Daoy (cell line): ENCODE data around the gene YBX1. TPM values are rescaled to one million over a fixed set of nuclear protein-coding genes. Genes with fewer than 3 reads are reported as not detected.
"Not testable (repeated sequence)": the region's sequence is repeated elsewhere in the genome, so short reads cannot be mapped to it uniquely, and the experiment has no call there.

Experiments
- DNase-seq: peaks from one replicate; pipeline ENCODE4 v3.0.0-alpha.2; 2015; ENCODE audit warnings: low read depth
- total RNA-seq: library from RNA; depleted of rRNA; stranded (reverse); fragments of >200 nt; shearing (Covaris generic); gene quantifications from 2 replicates; pipeline ENCODE4 v1.2.3, GENCODE V29; 2014

The YBX1 gene
- total RNA-seq, 1 experiment from 2014 or later, result 951 TPM

DNA sequence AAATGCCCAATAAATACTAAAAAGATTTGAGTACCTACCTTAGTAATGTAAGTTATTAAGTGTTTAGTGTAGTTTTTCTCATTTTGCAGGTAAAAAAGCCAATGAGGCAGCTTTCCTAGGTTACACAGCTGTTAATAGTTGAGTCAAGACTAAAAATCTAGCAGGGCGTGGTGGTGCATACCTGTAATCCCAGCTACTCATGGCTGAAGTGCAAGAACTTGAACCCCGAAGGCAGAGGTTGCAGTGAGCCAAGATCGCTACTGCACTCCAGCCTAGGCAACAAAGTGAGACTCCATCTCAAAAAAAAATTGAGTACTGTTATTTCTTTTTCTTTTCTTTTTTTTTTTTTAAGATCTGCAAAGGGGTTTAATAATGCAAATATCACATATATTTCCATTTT is 7.7 kb downstream of the YBX1 start:
- DNase-seq, result no peak

DNA sequence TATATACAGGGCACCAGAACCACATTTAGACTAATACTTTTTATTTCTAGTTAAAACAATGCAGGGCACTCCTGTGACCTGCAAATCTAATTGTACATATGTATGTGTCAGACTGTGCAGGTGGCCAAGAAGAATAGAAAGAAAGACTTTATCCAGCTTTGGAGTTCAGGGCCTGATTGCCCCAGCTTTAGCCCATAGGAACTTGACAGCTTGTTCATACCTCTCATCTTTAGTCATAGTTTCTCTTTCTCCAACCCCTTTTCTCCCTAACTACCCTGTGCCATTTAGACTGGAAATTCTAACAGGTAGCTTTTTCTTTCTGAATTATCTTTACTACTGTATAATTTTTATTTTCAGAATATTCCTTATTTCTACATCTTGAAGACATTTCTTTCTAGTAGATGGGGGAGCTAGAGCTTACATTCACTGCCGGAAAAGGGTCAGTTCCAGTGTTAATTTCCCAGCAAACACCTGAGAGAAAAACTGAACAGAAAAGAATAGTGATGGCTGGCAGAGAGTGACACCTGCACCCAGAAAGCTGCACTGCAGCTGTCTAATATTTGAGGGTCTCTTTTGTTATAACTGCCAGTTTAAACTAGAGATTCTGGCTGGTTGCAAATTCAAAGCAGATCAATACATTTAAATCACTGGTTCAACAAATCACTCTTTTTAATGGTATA is 8.4 kb downstream of the YBX1 start:
- no peak for DNase-seq

GRCh38 chr1:42691157-42691498 is 8.9 kb downstream of the YBX1 start:
- DNase-seq, result no peak

GRCh38 chr1:42692461-42692860 is 10.2 kb downstream of the YBX1 start:
- no peak for DNase-seq

DNA sequence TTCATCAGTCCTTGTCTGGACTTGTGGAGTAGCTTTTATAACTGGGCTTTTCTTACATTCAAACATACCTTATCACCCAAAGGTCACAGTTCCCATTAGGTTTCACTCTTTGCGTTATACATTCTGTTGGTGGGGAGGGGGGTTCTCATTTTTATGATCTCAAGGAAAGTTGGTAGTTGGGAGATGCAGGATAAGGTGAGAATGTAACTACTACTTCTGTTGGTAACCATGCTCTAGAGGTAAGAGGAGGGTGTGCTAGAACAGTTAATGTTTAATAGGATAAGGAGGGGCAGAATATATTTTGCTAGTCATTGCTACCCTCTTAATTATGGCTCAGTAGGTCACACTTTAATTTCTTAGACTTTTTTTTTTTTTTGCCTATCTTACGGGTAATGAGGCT is 10.7 kb downstream of the YBX1 start:
- no peak for DNase-seq

DNA sequence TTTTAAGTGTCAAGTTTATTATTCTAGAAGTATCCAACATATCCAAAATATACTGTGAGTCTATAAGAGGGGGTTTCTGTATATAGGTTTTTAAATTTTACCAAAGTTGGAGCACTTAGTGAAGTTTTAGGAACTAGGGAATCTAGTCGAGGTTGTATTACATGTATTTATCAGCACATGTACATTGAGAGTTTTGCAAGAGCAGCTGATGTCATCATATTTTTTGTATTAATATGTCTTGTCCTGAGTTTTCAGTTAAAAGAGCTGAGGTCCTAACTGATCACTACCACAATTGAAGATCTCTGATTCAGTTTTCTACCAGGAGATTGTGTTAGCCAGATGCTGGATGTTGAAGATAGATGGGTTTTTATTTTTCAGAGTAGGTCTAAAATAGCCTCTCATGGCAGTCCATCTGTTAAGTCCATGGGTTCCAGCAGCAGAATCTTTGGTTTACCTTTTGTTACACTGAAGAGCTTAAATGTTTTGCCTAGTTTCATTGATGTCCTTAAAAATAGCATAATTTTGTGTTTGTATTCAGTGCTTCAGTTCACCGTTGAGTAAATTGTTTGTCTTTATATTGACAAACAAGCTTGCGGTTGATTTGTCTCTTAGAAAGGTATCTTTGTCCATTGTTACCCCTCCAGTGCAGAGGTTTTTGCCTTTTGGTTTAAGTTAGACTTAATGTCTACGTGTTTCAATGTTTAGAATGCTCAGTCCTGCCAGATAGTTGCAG is 16.0 kb downstream of the YBX1 start:
- no peak for DNase-seq

DNA sequence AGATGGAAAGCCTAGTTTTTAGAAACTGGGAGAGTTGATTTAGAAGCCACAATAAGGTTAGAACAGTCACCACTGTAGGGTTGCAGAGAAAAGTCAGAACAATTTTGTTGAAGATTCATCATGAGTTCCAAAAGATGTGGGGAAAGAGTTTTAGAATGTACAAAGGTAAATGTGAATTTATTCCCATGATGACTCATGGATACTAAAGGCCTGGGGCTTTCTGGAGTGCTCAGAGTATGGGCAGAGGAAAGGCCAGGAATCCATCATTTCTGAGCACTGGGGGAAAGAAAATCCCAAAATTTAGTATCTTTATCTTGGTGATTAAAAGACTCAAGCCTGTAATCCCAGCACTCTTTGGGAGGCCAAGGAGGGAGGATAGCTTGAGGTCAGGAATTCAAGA is 17.8 kb downstream of the YBX1 start:
- DNase-seq, result no peak

DNA sequence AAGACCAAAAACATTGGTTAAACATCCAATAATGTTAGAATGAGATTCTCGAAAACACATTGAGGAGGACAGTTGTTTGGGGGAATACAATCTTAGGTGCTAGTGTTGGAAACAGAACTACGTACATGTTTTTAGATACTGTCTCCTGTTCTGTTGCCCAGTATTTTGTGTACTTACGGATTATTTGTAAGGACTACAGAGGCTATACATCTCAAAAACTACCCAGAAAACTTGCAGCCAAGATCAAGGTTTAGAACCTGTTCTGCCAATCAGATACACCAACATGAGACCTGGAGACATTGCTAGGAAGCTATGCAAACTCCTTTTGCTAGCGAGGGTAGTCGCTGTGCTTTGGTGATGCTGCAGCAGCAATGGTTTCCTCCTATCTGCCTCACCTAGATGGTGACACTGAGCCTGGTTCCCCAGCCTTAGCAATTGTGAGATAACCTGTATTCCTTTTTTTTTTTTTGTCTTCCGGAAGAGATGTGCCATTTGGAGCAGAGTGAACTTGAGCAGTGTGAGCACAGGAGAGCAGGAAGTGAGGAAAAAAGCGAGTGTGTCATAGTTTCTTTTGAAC is 21.8 kb downstream of the YBX1 start:
- no peak for DNase-seq

DNA sequence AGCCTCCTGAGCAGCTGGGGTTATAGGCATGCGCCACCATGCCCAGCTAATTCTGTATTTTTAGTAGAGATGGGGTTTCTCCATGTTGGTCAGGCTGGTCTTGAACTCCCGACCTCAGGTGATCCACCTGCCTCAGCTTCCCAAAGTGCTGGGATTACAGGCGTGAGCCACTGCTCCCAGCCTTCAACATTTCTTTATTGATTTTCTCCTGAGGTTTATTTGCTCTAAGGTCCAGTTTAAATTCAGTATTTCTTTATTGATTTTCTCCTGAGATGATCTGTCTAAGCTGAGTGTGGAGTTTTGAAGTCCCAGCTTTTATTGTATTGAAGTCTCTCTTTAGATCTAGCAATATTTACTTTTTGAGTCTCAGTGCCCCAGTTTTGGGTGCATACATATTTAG is 30.6 kb downstream of the YBX1 start:
- DNase-seq, result not testable (repeated sequence)

GRCh38 chr1:42713293-42713692 is 31.1 kb downstream of the YBX1 start:
- no peak for DNase-seq

DNA sequence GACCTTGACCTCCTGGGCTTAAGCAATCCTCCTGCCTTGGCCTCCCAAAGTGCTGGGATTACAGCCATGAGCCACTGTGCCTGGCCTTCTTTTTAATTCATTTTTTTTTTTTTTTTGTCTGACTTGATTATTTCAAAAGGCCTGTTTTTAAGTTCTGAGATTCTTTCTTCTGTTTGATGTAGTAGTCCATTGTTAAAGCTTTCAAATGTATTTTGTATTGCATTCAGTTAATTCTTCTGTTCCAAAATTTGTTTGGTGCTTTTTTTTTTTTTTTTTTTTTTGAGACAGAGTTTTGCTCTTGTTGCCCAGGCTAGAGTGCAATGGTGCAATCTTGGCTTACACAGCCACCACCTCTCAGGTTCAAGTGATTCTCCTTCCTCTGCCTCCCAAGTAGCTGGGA is 32.2 kb downstream of the YBX1 start:
- DNase-seq, result not testable (repeated sequence)

- no peak for DNase-seq
Observed at GRCh38 chr1:42720868-42721267, 38.6 kb downstream of the YBX1 start.

- DNase-seq, result no peak
Observed at GRCh38 chr1:42721926-42722325, 39.7 kb downstream of the YBX1 start.

DNA sequence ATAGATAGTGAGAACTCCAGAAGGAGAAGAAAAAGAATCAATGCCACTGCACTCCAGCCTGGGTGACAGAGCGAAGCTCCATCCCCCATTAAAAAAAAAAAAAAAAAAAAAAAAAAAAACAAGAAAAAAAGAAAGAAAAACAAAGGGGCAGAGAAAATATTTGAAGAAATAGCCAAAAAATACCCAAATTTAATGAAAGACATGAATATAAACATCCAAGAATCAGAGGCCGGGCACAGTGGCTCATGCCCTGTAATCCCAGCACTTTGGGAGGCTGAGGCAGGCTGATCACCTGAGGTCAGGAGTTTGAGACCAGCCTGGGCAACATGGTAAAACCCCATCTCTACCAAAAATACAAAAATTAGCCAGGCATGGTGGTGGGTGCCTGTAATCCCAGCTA is 40.2 kb downstream of the YBX1 start:
- not testable (repeated sequence) for DNase-seq

DNA sequence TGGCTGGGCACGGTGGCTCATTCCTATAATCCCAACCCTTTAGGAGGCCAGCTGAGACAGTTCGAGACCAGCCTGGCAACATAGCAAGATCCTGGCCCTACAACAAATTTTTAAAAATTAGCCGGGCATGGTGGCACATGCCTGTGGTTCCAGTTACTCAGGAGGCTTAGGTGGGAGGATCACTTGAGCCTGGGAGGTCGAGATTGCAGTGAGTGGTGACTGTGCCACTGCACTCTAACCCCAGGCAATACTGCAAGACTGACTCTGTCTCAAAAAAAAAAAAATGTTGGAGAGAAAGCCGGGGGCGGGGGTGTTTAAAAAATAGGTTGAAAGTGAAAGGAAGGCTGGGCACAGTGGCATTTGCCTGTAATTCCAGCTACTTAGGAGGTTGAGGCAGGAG is 41.3 kb downstream of the YBX1 start:
- DNase-seq, result peak; percentile 44

DNA sequence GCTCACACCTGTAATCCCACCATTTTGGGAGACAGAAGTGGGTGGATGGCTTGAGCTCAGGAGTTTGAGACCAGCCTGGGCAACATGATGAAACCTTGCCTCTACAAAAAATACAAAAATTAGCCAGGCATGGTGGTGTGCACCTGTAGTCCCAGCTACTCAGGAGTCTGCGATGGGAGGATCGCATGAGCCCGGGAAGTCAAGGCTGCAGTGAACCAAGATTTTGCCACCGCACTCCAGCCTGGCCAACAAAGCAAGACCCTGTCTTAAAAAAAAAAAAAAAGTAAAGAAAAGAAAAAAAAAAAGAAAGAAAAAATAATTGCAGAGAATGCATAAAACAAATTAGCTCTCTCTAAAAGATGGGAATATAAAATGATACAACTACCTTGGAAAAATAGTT is 43.6 kb downstream of the YBX1 start:
- not testable (repeated sequence) for DNase-seq

DNA sequence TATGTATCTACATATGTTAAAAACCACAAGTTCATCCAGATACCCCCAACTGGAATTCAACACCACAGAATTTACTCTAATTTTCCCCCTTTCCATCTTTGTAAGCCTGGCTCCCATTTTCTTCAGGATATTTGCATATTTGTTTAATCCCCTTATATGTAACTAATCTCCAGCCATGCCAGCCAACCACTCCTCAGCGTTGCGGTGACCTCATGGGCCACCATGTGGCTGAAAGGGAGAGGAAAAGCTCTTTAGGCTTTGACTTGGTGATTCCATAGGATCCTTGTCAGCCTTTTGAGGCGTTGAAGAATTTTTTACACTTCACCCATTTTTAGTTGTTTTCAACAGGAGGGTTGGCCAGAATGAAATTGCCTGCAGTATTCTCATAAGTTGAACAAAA is 47.8 kb downstream of the YBX1 start:
- DNase-seq, result no peak

DNA sequence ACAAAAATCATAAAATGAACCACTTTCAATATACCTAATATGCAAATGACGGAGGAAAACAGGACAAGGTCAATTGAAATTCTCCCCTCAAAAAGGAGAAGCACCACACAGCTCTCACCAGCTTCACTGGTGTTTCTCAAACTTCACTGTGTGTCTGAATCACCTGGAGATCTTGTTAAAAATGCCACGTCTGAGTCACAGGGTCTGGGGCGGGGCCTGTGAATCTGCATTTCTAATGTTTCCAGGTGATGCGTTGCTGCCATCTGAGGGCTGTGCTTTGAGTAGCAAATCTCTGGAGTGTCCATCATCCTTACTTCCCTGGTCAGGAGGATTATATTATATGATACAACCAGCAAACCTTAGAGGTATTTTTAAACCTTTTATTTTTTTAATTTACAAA is 48.8 kb downstream of the YBX1 start:
- DNase-seq, result no peak

GRCh38 chr1:42731585-42731984 is 49.4 kb downstream of the YBX1 start:
- no peak for DNase-seq

GRCh38 chr1:42732126-42732680 is 50.0 kb downstream of the YBX1 start:
- DNase-seq, result no peak

GRCh38 chr1:42733415-42734200 is 51.4 kb downstream of the YBX1 start:
- no peak for DNase-seq
